HCT116 (cell line): ENCODE data around the gene NUP133.

Source experiments
- EZH2 ChIP-seq: fragments of 200-600 bp; sonication (generic); IDR thresholded peaks from 2 replicates; pipeline ENCODE4 v1.6.1; 2017; ENCODE audit warnings: antibody characterized with exemption, mixed run types
- JUND ChIP-seq: IDR thresholded peaks from 2 replicates; pipeline ENCODE4 v1.6.1; 2012
- TF ChIP-seq, protein P1 (sequence below), 3 experiments: fragments of 200-600 bp in 1 of 3; sonication (generic) in 1 of 3; IDR thresholded peaks in 2 of 3; conservative IDR thresholded peaks in 1 of 3; 2 replicates each; pipeline ENCODE4 v1.5.1; 2012 to 2017; ENCODE audit warnings: low read depth in 2 of 3, low read length in 2 of 3, antibody characterized with exemption in 1 of 3, borderline replicate concordance in 1 of 3, control low read depth in 1 of 3, mild to moderate bottlenecking in 1 of 3, mixed read lengths in 1 of 3, mixed run types in 1 of 3, moderate library complexity in 1 of 3; ENCODE audit not compliant: insufficient read depth in 1 of 3

DNA sequence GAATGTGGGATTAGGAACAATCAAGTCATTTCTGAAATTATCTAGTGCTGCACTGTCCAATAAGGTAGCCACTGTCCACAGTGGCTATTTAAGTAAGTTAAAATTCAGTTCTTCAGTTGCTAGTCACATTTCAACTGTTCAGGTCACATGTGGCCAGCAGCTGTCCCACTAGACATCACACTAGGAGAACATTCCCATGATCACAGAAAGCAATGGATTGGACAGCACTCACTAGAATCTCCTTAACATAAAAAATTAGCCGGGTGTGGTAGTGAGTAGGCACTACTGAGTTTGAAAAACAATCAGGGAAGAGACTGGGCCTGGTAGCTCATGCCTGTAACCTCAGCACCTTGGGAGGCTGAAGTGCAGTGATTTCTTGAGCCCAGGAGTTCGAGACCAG, 33.6 kb downstream of the NUP133 start:
- TF ChIP-seq EZH2 (no peak), JUND (no peak)
- TF ChIP-seq, protein P1, sequence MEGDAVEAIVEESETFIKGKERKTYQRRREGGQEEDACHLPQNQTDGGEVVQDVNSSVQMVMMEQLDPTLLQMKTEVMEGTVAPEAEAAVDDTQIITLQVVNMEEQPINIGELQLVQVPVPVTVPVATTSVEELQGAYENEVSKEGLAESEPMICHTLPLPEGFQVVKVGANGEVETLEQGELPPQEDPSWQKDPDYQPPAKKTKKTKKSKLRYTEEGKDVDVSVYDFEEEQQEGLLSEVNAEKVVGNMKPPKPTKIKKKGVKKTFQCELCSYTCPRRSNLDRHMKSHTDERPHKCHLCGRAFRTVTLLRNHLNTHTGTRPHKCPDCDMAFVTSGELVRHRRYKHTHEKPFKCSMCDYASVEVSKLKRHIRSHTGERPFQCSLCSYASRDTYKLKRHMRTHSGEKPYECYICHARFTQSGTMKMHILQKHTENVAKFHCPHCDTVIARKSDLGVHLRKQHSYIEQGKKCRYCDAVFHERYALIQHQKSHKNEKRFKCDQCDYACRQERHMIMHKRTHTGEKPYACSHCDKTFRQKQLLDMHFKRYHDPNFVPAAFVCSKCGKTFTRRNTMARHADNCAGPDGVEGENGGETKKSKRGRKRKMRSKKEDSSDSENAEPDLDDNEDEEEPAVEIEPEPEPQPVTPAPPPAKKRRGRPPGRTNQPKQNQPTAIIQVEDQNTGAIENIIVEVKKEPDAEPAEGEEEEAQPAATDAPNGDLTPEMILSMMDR (IDR thresholded peaks at IDR 0.05 in 2 of 3, conservative IDR thresholded peaks at IDR 0.05 in 1 of 3; ENCODE audit: borderline replicate concordance in 1 of 3, insufficient read depth in 1 of 3, low read depth in 2 of 3, low read length in 2 of 3) = no peak
